Measurements from ENCODE around the gene CNTN5.

CNTN5 gene

GRCh38 chr11:100176456-100176855, 1155.7 kb downstream of the CNTN5 start:
- DNase-seq = no peak
- Mint-ChIP-seq H3K4me3 (no peak overlapping the region), H3K4me1 (ENCODE audit: low read depth) (no peaks in the 10 kb centered on the region), H3K27ac (no peak overlapping the region), H3K36me3 (ENCODE audit: low read depth) (no peaks in the 10 kb centered on the region), H3K9me3 (peaks cover 33% of the 10 kb centered on the region), H3K27me3 (no peaks in the 10 kb centered on the region)

- no peaks in the 10 kb centered on the region for H3K4me1 Mint-ChIP-seq (ENCODE audit: low read depth)
- no peak for DNase-seq
- H3K27me3 Mint-ChIP-seq = no peaks in the 10 kb centered on the region
- no peak overlapping the region for H3K4me3 Mint-ChIP-seq
- H3K27ac Mint-ChIP-seq = no peak overlapping the region
- H3K36me3 Mint-ChIP-seq (ENCODE audit: low read depth) = no peaks in the 10 kb centered on the region
- peaks cover 33% of the 10 kb centered on the region for H3K9me3 Mint-ChIP-seq
Measured at GRCh38 chr11:100177651-100178050, 1156.9 kb downstream of the CNTN5 start.

DNA sequence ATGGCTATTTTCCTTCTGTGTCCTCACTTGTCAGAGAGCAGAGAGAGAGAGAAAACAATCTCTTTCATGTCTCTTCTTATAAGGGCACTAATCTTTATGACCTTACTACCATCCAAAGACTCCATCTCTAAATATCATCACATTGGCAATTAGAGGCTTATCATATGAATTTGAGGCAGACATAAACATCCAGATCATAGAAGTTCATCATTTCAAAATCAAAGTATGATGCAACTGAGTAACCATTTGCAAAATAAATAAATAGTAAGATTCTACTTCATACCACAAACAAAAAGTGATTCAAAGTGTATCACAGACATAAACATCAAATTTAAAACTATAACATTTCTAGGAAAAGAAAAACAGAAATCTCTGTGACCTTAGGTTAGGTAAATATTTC, 1161.6 kb downstream of the CNTN5 start:
- H3K4me3 Mint-ChIP-seq = no peak overlapping the region
- no peaks in the 10 kb centered on the region for H3K36me3 Mint-ChIP-seq (ENCODE audit: low read depth)
- no peak for DNase-seq
- no peaks in the 10 kb centered on the region for H3K27me3 Mint-ChIP-seq
- no peak overlapping the region for H3K27ac Mint-ChIP-seq
- H3K9me3 Mint-ChIP-seq = peaks cover 22% of the 10 kb centered on the region
- H3K4me1 Mint-ChIP-seq (ENCODE audit: low read depth) = no peaks in the 10 kb centered on the region

- H3K27ac Mint-ChIP-seq = no peak overlapping the region
- H3K4me3 Mint-ChIP-seq = no peak overlapping the region
- H3K9me3 Mint-ChIP-seq = peaks cover 22% of the 10 kb centered on the region
- DNase-seq = no peak
- no peaks in the 10 kb centered on the region for H3K4me1 Mint-ChIP-seq (ENCODE audit: low read depth)
- no peaks in the 10 kb centered on the region for H3K27me3 Mint-ChIP-seq
- H3K36me3 Mint-ChIP-seq (ENCODE audit: low read depth) = no peaks in the 10 kb centered on the region
Measured at GRCh38 chr11:100182927-100183326, 1162.2 kb downstream of the CNTN5 start.

- no peaks in the 10 kb centered on the region for H3K36me3 Mint-ChIP-seq (ENCODE audit: low read depth)
- DNase-seq = no peak
- H3K27me3 Mint-ChIP-seq = no peaks in the 10 kb centered on the region
- H3K9me3 Mint-ChIP-seq = peaks cover 9% of the 10 kb centered on the region
- H3K4me3 Mint-ChIP-seq = no peak overlapping the region
- H3K27ac Mint-ChIP-seq = no peak overlapping the region
- no peaks in the 10 kb centered on the region for H3K4me1 Mint-ChIP-seq (ENCODE audit: low read depth)
Measured at GRCh38 chr11:100185588-100185987, 1164.8 kb downstream of the CNTN5 start.

DNA sequence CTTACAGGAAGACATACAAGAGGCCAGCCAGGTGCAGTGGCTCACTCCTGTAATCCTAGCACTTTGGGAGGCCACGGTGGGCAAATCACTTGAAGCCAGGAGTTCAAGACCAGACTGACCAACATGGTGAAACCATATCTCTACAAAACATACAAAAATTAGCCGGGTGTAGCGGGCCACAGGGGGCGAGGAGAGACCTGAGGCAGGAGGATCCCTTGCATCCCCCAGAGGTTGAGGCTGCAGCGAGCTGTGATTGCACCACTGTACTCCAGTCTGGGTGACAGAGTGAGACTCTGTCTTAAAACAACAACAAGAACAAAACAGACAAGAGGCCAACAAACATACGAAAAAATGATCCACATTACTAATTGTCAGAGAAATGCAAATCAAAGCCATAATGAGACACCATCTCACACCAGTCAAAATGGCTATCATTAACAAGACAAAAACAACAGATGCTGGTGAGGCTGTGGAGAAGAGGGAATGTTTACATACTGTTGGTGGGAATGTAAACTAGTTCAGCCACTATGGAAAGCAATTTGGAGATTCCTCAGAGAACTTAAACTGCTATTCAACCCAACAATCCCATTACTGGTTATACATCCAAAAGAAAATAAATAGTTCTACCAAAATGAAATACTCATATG, 1167.5 kb downstream of the CNTN5 start:
- DNase-seq = no peak
- Mint-ChIP-seq H3K27me3 (no peaks in the 10 kb centered on the region), H3K9me3 (peaks cover 8% of the 10 kb centered on the region), H3K27ac (no peak overlapping the region), H3K36me3 (ENCODE audit: low read depth) (no peaks in the 10 kb centered on the region), H3K4me1 (ENCODE audit: low read depth) (no peaks in the 10 kb centered on the region), H3K4me3 (no peak overlapping the region)

DNA sequence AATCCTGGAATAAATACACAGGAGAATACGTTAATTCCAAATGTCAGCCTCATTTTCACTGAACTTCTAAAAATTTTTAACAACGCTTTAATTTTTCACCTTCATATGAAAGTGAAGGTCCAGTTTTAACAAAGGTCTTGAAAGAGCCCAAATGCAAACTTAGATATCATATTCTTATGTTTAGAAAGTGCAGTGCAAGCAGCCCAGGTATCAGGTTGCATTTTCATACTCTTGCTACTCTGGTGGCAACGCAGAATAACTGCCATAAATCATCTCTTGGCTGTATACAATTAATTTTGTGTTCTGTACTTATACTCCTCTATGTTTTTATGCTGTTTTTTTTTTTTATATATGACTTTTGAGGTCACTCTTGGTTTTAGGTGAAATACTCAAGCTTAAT, 1169.6 kb downstream of the CNTN5 start:
- no peaks in the 10 kb centered on the region for H3K4me1 Mint-ChIP-seq (ENCODE audit: low read depth)
- no peaks in the 10 kb centered on the region for H3K36me3 Mint-ChIP-seq (ENCODE audit: low read depth)
- DNase-seq = no peak
- H3K27ac Mint-ChIP-seq = no peak overlapping the region
- peaks cover 10% of the 10 kb centered on the region for H3K9me3 Mint-ChIP-seq
- no peaks in the 10 kb centered on the region for H3K27me3 Mint-ChIP-seq
- H3K4me3 Mint-ChIP-seq = no peak overlapping the region

DNA sequence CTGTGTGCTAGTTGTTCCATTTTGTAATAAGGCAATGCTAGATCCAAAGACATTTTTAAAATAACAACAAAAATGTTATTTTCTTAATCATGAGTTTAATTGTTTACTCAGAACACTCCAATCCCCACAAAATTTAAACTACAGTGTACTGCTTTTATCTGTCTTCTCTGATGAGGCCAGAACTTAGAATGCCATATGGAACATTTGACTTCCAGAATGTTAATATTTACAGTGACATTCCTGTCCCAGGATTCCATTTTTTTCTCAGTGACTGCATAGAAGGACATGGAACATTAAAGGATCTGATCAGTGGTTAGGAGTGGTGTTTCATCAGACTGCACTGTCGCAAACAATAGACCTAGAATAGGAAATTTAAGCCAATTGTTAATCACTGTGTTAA, 1171.4 kb downstream of the CNTN5 start:
- peaks cover 6% of the 10 kb centered on the region for H3K9me3 Mint-ChIP-seq
- no peak for DNase-seq
- no peaks in the 10 kb centered on the region for H3K4me1 Mint-ChIP-seq (ENCODE audit: low read depth)
- no peak overlapping the region for H3K4me3 Mint-ChIP-seq
- no peaks in the 10 kb centered on the region for H3K27me3 Mint-ChIP-seq
- H3K36me3 Mint-ChIP-seq (ENCODE audit: low read depth) = no peaks in the 10 kb centered on the region
- H3K27ac Mint-ChIP-seq = no peak overlapping the region

DNA sequence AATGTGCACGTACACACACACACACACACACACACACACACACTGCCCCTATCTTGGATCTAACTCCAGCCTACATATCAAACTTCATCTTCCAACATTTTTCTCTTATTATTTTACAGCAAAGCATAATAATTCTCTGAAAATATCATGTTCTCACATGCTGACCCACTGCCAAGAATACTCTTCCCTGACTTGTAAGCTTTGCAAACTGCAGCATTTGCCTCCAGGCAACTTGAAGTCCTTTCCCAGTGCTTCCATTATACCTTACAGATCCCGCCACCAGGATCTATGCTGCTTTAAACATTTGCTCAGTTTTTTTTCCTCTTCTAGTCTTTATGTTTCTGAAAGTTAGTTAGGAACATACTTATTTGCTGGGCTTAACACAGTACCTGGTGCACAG, 1183.0 kb downstream of the CNTN5 start:
- DNase-seq = no peak
- no peak overlapping the region for H3K4me3 Mint-ChIP-seq
- no peaks in the 10 kb centered on the region for H3K27me3 Mint-ChIP-seq

DNA sequence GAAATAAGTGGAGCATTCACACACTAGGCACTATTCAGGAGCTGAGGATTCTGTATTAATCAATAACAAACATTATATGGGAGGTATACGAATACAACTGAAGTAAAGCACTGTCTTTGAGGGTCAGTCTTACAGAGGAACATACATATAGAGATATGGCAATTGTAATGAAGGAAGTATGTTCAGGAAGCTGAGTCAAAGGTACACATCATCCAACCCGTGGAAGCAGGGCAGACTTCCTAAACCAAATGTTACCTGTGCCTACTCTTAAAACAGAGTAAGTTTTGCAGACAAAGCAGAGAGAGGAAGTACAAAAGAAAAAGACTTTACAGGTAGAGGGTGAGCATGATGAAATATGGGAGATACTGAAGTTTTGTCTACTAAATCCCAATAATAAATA, 1185.2 kb downstream of the CNTN5 start:
- DNase-seq = no peak
- Mint-ChIP-seq H3K27me3 (no peaks in the 10 kb centered on the region), H3K27ac (no peak overlapping the region), H3K36me3 (ENCODE audit: low read depth) (no peaks in the 10 kb centered on the region), H3K9me3 (peaks cover 4% of the 10 kb centered on the region), H3K4me3 (no peak overlapping the region), H3K4me1 (ENCODE audit: low read depth) (no peaks in the 10 kb centered on the region)

More for the DNA sequence above, 1183.0 kb downstream of the CNTN5 start:
- Mint-ChIP-seq H3K36me3 (ENCODE audit: low read depth) (no peaks in the 10 kb centered on the region), H3K4me1 (ENCODE audit: low read depth) (no peaks in the 10 kb centered on the region), H3K9me3 (peaks cover 2% of the 10 kb centered on the region), H3K27ac (no peak overlapping the region)

DNA sequence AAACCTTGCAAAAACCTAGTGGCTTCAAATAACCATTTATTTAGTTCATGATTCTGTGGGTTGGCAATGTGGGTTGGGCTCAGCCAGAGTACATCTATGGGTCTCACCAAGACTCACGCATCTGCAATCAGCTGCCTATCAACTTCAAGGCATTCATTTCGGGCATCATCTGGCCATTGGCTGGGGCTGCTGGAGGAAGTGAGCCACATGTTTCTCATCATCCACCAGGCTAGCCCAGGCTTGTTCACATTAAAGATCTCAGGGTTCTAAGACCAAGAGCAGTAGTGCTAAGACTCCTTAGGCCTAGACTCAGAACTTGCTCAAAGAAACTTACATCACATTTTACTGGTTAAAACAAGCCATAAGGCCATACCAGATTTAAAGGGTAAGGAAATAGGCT, 1187.5 kb downstream of the CNTN5 start:
- Mint-ChIP-seq H3K27me3 (no peaks in the 10 kb centered on the region), H3K4me1 (ENCODE audit: low read depth) (no peaks in the 10 kb centered on the region), H3K27ac (no peak overlapping the region), H3K4me3 (no peak overlapping the region), H3K36me3 (ENCODE audit: low read depth) (no peaks in the 10 kb centered on the region), H3K9me3 (peaks cover 3% of the 10 kb centered on the region)
- no peak for DNase-seq

DNA sequence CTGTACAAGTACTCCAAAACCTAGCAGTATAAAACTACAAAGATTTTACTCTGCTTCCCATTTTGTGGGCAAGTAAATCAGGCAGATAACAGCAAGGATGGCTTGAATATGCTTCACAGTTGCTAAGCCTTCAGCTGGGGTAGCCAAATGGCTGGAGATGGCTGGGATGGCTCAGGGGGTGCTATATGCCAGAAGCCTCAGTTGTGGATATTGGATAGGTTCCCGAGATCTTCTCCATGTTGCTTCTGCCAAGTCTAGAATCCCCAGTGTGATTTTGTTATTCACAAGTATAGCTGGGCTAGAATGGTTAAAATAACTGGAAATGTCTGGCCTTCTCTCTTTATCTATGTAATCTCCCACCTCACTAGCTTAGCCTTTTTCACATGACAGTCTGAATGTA, 1194.0 kb downstream of the CNTN5 start:
- Mint-ChIP-seq H3K9me3 (peaks cover 11% of the 10 kb centered on the region), H3K27me3 (no peaks in the 10 kb centered on the region), H3K4me3 (no peak overlapping the region), H3K27ac (no peak overlapping the region), H3K4me1 (ENCODE audit: low read depth) (no peaks in the 10 kb centered on the region), H3K36me3 (ENCODE audit: low read depth) (no peaks in the 10 kb centered on the region)
- DNase-seq = no peak

- peaks cover 14% of the 10 kb centered on the region for H3K9me3 Mint-ChIP-seq
- no peak overlapping the region for H3K27ac Mint-ChIP-seq
- no peak for DNase-seq
Measured at GRCh38 chr11:100220801-100221200, 1200.1 kb downstream of the CNTN5 start.

GRCh38 chr11:100221791-100222190, 1201.0 kb downstream of the CNTN5 start:
- H3K9me3 Mint-ChIP-seq = peaks cover 14% of the 10 kb centered on the region

More at GRCh38 chr11:100220801-100221200, 1200.1 kb downstream of the CNTN5 start:
- Mint-ChIP-seq H3K36me3 (ENCODE audit: low read depth) (no peaks in the 10 kb centered on the region), H3K4me3 (no peak overlapping the region), H3K4me1 (ENCODE audit: low read depth) (no peaks in the 10 kb centered on the region), H3K27me3 (no peaks in the 10 kb centered on the region)

GRCh38 chr11:100224541-100225034, 1203.8 kb downstream of the CNTN5 start:
- H3K4me3 Mint-ChIP-seq = no peak overlapping the region
- H3K4me1 Mint-ChIP-seq (ENCODE audit: low read depth) = no peaks in the 10 kb centered on the region

More at GRCh38 chr11:100221791-100222190, 1201.0 kb downstream of the CNTN5 start:
- H3K4me1 Mint-ChIP-seq (ENCODE audit: low read depth) = no peaks in the 10 kb centered on the region
- no peak overlapping the region for H3K4me3 Mint-ChIP-seq
- no peaks in the 10 kb centered on the region for H3K36me3 Mint-ChIP-seq (ENCODE audit: low read depth)
- no peaks in the 10 kb centered on the region for H3K27me3 Mint-ChIP-seq
- no peak for DNase-seq
- H3K27ac Mint-ChIP-seq = no peak overlapping the region

DNA sequence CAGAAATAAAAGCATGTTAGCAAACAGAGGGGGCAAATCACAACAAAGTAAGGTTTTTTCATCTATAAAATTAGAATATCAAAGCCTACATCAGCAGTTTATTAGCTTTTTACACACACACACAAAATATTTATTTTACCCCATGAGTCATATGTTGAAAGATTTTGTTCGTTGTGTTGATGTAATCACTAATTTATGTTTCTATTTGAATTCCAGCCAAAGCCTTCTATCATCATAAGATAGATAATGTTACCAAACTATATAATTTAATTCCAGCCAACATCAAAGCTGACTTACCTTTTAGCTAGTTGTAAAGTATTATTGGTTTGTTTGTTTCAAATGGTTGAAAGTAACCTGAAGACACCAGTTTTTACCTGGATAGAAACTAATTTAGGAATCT, 1208.3 kb downstream of the CNTN5 start:
- Mint-ChIP-seq H3K27me3 (no peaks in the 10 kb centered on the region), H3K9me3 (peaks cover 16% of the 10 kb centered on the region), H3K4me3 (no peak overlapping the region), H3K27ac (no peak overlapping the region), H3K36me3 (ENCODE audit: low read depth) (no peaks in the 10 kb centered on the region), H3K4me1 (ENCODE audit: low read depth) (no peaks in the 10 kb centered on the region)
- DNase-seq = no peak

More at GRCh38 chr11:100224541-100225034, 1203.8 kb downstream of the CNTN5 start:
- H3K36me3 Mint-ChIP-seq (ENCODE audit: low read depth) = no peaks in the 10 kb centered on the region
- H3K9me3 Mint-ChIP-seq = peaks cover 9% of the 10 kb centered on the region
- DNase-seq = no peak
- no peak overlapping the region for H3K27ac Mint-ChIP-seq
- no peaks in the 10 kb centered on the region for H3K27me3 Mint-ChIP-seq
